B cell (primary cell): Measurements from ENCODE around the gene TEX26. TPM values are rescaled to one million over a fixed set of nuclear protein-coding genes. Genes with fewer than 3 reads are reported as not detected.

Source experiments
- ATAC-seq: fragments of 200-7000 bp; cut with Tn5 transposase; one replicate; pipeline ENCODE4 v1.10.0; 2021; ENCODE audit warnings: low read depth, mild to moderate bottlenecking, moderate number of reproducible peaks, moderate library complexity
- CTCF ChIA-PET: fragments of 350-600 bp; sonication (Branson Sonifier 250); formaldehyde crosslinking; loops from one replicate; lab custom pipeline; 2021; ENCODE audit warnings: antibody characterized with exemption, inconsistent platforms; lab: Charles Lee
- POLR2A ChIA-PET: fragments of 350-600 bp; sonication (Branson Sonifier 250); formaldehyde crosslinking; loops from one replicate; lab custom pipeline; 2021; ENCODE audit warnings: antibody characterized with exemption; lab: Charles Lee
- DNase-seq: peaks from one replicate; pipeline ENCODE4 v3.0.0; 2013
- H2AFZ ChIP-seq: 2 replicates; pipeline ENCODE4 v1.6.1; 2012; ENCODE audit warnings: mild to moderate bottlenecking, low read depth, low read length; ENCODE audit not compliant: insufficient read depth, poor library complexity, severe bottlenecking
- H3K27ac ChIP-seq, 2 donors: 1 replicate in 1 of 2; 2 replicates in 1 of 2; pipeline ENCODE4 v1.5.1; 2012 to 2013; ENCODE audit warnings: low read length in 2 of 2, mild to moderate bottlenecking in 2 of 2, moderate library complexity in 1 of 2
- H3K27me3 ChIP-seq, 4 experiments: fragments of 200-600 bp in 1 of 4; sonication (generic) in 1 of 4; replicated peaks in 1 of 4; 1 replicate in 2 of 4; 2 replicates in 2 of 4; pipeline versions ENCODE4 v1.6.1 to v1.7.0; 2013 to 2016; ENCODE audit warnings: low read length in 3 of 4, mild to moderate bottlenecking in 2 of 4, mixed read lengths in 1 of 4, moderate library complexity in 1 of 4; ENCODE audit not compliant: insufficient read depth in 4 of 4, control insufficient read depth in 3 of 4; ENCODE audit errors: control extremely low read depth in 1 of 4
- H3K36me3 ChIP-seq, 2 experiments: replicated peaks in 1 of 2; 1 replicate in 1 of 2; 2 replicates in 1 of 2; pipeline versions ENCODE4 v1.6.1 to v1.7.1; 2013; ENCODE audit warnings: low read length in 1 of 2; ENCODE audit not compliant: insufficient read depth in 2 of 2, control insufficient read depth in 1 of 2; ENCODE audit errors: control extremely low read depth in 1 of 2, extremely low read depth in 1 of 2
- H3K4me1 ChIP-seq, 2 donors: fragments of 200-600 bp in 1 of 2; sonication (generic) in 1 of 2; 1 replicate in 1 of 2; 2 replicates in 1 of 2; pipeline versions ENCODE4 v1.5.1 to v1.6.1; 2013 to 2017; ENCODE audit warnings: low read length in 2 of 2; ENCODE audit not compliant: control insufficient read depth in 2 of 2, insufficient read depth in 2 of 2
- H3K4me2 ChIP-seq: replicated peaks from 2 replicates; pipeline ENCODE3; 2012; ENCODE audit warnings: mild to moderate bottlenecking, low read depth, low read length; ENCODE audit not compliant: poor library complexity, severe bottlenecking
- H3K4me3 ChIP-seq, 5 experiments: fragments of 200-600 bp in 1 of 5; sonication (generic) in 1 of 5; 1 replicate in 3 of 5; 2 replicates in 2 of 5; pipeline versions ENCODE4 v1.5.1 to v1.7.0; 2011 to 2016; ENCODE audit warnings: low read length in 4 of 5, mild to moderate bottlenecking in 4 of 5, low read depth in 2 of 5, control low read depth in 1 of 5, moderate library complexity in 1 of 5; ENCODE audit not compliant: insufficient read depth in 1 of 5; ENCODE audit errors: control extremely low read depth in 1 of 5, extremely low read depth in 1 of 5
- H3K79me2 ChIP-seq: fragments of 200-600 bp; sonication (generic); one replicate; pipeline ENCODE4 v1.6.0; 2016; ENCODE audit warnings: low read length; ENCODE audit not compliant: control insufficient read depth, insufficient read depth
- H3K9ac ChIP-seq: fragments of 200-600 bp; sonication (generic); 2 replicates; pipeline ENCODE4 v1.6.1; 2017; ENCODE audit warnings: mild to moderate bottlenecking, low read length, moderate library complexity
- H3K9me3 ChIP-seq, 3 donors: one replicate each; pipeline versions ENCODE4 v1.6.1 to v1.7.1; 2013; ENCODE audit warnings: low read length in 2 of 3; ENCODE audit not compliant: control insufficient read depth in 2 of 3, insufficient read depth in 1 of 3; ENCODE audit errors: control extremely low read depth in 1 of 3
- H4K20me1 ChIP-seq: 2 replicates; pipeline ENCODE4 v1.6.0; 2012; ENCODE audit warnings: mild to moderate bottlenecking, low read length; ENCODE audit not compliant: insufficient read depth, control insufficient read depth, poor library complexity, severe bottlenecking
- H3K27ac Mint-ChIP-seq: one replicate; pipeline ENCODE4 v1.8.0; 2021; ENCODE audit warnings: mixed read lengths
- H3K27me3 Mint-ChIP-seq: one replicate; pipeline ENCODE4 v1.8.0; 2021; ENCODE audit warnings: mixed read lengths
- H3K4me1 Mint-ChIP-seq: one replicate; pipeline ENCODE4 v1.8.0; 2021; ENCODE audit warnings: mixed read lengths
- H3K4me3 Mint-ChIP-seq: one replicate; pipeline ENCODE4 v1.8.0; 2021; ENCODE audit warnings: mixed read lengths
- H3K9me3 Mint-ChIP-seq: one replicate; pipeline ENCODE4 v1.8.0; 2022; ENCODE audit warnings: mixed read lengths; ENCODE audit not compliant: insufficient read depth
- EZH2 ChIP-seq: IDR thresholded peaks from 2 replicates; pipeline ENCODE4 v1.6.1; 2012; ENCODE audit warnings: borderline replicate concordance, low read depth, mild to moderate bottlenecking, moderate library complexity, low read length; ENCODE audit not compliant: insufficient read depth, poor library complexity, severe bottlenecking
- WGBS: methylation state at CpG from one replicate; pipeline ENCODE4 v1.1.5; 2013; ENCODE audit warnings: missing lambda C conversion rate; ENCODE audit not compliant: insufficient coverage; 5-methylcytosine and 5-hydroxymethylcytosine counted together
- intact Hi-C: fragments of 100-400 bp; cut with micrococcal nuclease; formaldehyde crosslinking; loops from one replicate; pipeline ENCODE4 v1.10.0; 2022
- polyA plus RNA-seq: library from polyadenylated mRNA; depleted of rRNA; stranded (reverse); fragments of >200 nt; gene quantifications from 2 replicates; pipeline ENCODE4 v1.2.3, GENCODE V29; 2012
- total RNA-seq, 2 donors: library from RNA; stranded (reverse); fragments of 120-200 nt in 1 of 2; gene quantifications; 1 replicate in 1 of 2; 2 replicates in 1 of 2; pipeline versions ENCODE4 v1.2.3 to v1.2.4, GENCODE V29; 2013 to 2022
- TF ChIP-seq, protein P1 (sequence below): fragments of 200-600 bp; IDR thresholded peaks from one replicate; pipeline ENCODE4 v1.8.0; 2022; ENCODE audit warnings: antibody characterized with exemption, mild to moderate bottlenecking

Gene TEX26
- total and polyA plus RNA-seq, 2 donors (not counting 1 experiment from before 2014, with no cell fraction given), result not detected

GRCh38 chr13:30900952-30901749, 31.3 kb upstream of the TEX26 start:
- CTCF ChIA-PET, result interaction anchor here (0.7 kb wide), 1 partner anchor 9 kb away, joined by 3 read pairs; no protein-coding TSS in a partner anchor
- no peak overlapping the region for H3K27ac ChIP-seq
- H3K79me2 ChIP-seq, result no peaks in the 10 kb centered on the region
- peaks cover 5% of the 10 kb centered on the region for H3K4me1 Mint-ChIP-seq
- peaks cover 59% of the 10 kb centered on the region for H3K27me3 Mint-ChIP-seq
- intact Hi-C loops, result no loop called here
- WGBS, result 100% methylated on average over 3 of the region's 5 CpGs
- no peaks in the 10 kb centered on the region for H3K36me3 ChIP-seq
- ATAC-seq (no peak), DNase-seq (no peak)
- no peaks in the 10 kb centered on the region for H3K9me3 Mint-ChIP-seq
- H2AFZ ChIP-seq, result no peak overlapping the region
- H3K9me3 ChIP-seq, result peaks cover 0 to 1% (median 0%) of the 10 kb centered on the region in 3 donors
- no peaks in the 10 kb centered on the region for H4K20me1 ChIP-seq
- no peak overlapping the region for H3K4me3 ChIP-seq
- H3K27ac Mint-ChIP-seq, result no peak overlapping the region
- POLR2A ChIA-PET, result no interaction called here
- no peaks in the 10 kb centered on the region for H3K4me1 ChIP-seq
- H3K9ac ChIP-seq, result no peak overlapping the region
- no peak overlapping the region for H3K4me2 ChIP-seq
- peaks cover 0 to 38% (median 17%) of the 10 kb centered on the region in 4 experiments for H3K27me3 ChIP-seq
- TF ChIP-seq, protein P1, sequence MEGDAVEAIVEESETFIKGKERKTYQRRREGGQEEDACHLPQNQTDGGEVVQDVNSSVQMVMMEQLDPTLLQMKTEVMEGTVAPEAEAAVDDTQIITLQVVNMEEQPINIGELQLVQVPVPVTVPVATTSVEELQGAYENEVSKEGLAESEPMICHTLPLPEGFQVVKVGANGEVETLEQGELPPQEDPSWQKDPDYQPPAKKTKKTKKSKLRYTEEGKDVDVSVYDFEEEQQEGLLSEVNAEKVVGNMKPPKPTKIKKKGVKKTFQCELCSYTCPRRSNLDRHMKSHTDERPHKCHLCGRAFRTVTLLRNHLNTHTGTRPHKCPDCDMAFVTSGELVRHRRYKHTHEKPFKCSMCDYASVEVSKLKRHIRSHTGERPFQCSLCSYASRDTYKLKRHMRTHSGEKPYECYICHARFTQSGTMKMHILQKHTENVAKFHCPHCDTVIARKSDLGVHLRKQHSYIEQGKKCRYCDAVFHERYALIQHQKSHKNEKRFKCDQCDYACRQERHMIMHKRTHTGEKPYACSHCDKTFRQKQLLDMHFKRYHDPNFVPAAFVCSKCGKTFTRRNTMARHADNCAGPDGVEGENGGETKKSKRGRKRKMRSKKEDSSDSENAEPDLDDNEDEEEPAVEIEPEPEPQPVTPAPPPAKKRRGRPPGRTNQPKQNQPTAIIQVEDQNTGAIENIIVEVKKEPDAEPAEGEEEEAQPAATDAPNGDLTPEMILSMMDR, result no peak
- TF ChIP-seq EZH2, result no peak
- no peak overlapping the region for H3K4me3 Mint-ChIP-seq

DNA sequence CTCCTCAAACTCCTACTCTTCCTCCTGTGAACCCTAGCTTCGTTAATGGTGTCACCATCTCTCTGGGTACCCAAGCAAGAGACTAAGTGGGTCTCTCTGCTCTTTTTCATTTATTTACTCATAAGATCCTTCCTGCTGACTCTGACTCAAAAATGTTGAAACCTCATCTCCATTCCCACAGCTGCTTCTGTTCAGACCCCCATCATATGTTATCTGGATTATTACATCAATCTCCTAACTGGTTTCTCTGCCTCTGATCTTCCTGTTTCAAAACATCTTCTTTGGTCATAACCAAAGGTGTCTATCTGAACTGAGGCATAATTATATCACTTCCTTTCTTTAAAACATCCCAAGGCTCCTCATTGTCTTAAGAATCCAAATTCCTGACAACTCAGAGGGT, 28.4 kb upstream of the TEX26 start:
- Mint-ChIP-seq H3K27ac (no peak overlapping the region), H3K27me3 (peaks cover 62% of the 10 kb centered on the region), H3K9me3 (no peaks in the 10 kb centered on the region), H3K4me1 (peaks cover 15% of the 10 kb centered on the region), H3K4me3 (no peak overlapping the region)
- H3K9ac ChIP-seq, result no peak overlapping the region
- ChIA-PET CTCF (interaction anchor here (1.7 kb wide), 1 partner anchor 38 kb away, joined by 4 read pairs; no protein-coding TSS in a partner anchor), POLR2A (no interaction called here)
- H3K36me3 ChIP-seq, result no peaks in the 10 kb centered on the region
- peaks cover 0 to 4% (median 1%) of the 10 kb centered on the region in 3 donors for H3K9me3 ChIP-seq
- H3K79me2 ChIP-seq, result no peaks in the 10 kb centered on the region
- WGBS, result 100% methylated on average over 1 of the region's 1 CpG
- H4K20me1 ChIP-seq, result no peaks in the 10 kb centered on the region
- no peaks in the 10 kb centered on the region for H3K4me1 ChIP-seq
- no peak overlapping the region for H3K4me3 ChIP-seq
- H3K4me2 ChIP-seq, result no peak overlapping the region
- peaks cover 0 to 49% (median 20%) of the 10 kb centered on the region in 4 experiments for H3K27me3 ChIP-seq
- DNase-seq (no peak), ATAC-seq (no peak)
- TF ChIP-seq, protein P1, result no peak
- TF ChIP-seq EZH2, result no peak
- intact Hi-C loops, result no loop called here
- no peak overlapping the region for H3K27ac ChIP-seq
- H2AFZ ChIP-seq, result no peak overlapping the region
